ENCODE results near the gene AGFG2. TPM values are rescaled to one million over a fixed set of nuclear protein-coding genes. Genes with fewer than 3 reads are reported as not detected.

Gene AGFG2
- total and polyA plus RNA-seq, 8 donors = 7.9 to 154 (median 12.8) TPM

DNA sequence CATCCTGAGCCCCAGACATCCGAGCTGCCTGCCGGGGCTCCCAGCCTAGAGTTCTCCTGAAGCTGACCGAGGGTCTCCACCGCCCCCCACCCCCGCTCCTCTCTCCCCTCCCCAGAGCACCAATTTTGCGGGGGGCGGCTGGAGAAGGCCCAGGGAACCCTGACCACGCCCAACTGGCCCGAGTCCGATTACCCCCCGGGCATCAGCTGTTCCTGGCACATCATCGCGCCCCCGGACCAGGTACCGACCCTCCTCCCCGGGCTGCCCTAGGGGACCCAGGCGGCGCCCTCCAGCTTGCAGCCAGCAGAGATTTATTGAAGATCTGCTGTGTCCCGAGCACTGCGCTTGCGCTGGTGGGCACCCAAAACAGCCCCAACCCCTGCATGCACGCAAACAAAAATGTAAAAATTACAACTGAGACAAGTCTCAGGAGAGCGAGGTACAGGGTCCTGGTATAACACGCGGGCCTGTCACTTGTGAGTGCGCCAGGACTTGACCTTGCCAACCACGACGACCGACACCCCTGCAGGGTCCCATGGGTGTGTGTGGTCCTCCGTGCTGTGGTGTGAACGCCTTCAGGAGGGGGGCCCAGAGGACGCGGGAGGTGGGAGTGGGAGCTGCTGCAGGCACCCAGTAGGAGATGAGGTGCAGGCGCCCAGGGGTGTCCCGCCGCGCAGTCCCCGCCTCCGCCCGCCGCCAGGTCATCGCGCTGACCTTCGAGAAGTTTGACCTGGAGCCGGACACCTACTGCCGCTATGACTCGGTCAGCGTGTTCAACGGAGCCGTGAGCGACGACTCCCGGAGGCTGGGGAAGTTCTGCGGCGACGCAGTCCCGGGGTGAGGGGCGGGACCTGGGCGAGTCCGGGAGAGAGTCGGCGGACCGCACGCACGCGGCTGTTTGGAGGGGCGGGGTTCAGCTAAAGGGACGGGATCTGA is 66.2 kb downstream of the AGFG2 start:
- Histone ChIP-seq H3K9me3 (no peaks in the 10 kb centered on the region), H3K27ac (peak overlapping the region; percentile 71 to 89 (median 83)), H3K36me3 (no peaks in the 10 kb centered on the region), H3K27me3 (peaks cover 0 to 3% (median 0%) of the 10 kb centered on the region in 3 donors), H3K4me1 (peaks cover 23 to 42% (median 36%) of the 10 kb centered on the region in 4 donors), H3K4me3 (peak overlapping the region; percentile 61 to 86 (median 76))
- intact Hi-C loops (cut with DNase I; ENCODE audit: low total_unique reads) = no loop called here
- TF ChIP-seq POLR2A (IDR thresholded peaks at IDR 0.05) (no peak), POLR2AphosphoS5 (IDR thresholded peaks at IDR 0.05) (peak in 1 of 3 donors; percentile 10), EP300 (IDR thresholded peaks at IDR 0.05) (no peak)
- peak; percentile 68 to 80 for DNase-seq
- 5 to 23% (median 12%) methylated on average over 24 to 68 of the region's 68 CpGs for WGBS, 5 donors

- H3K4me3 ChIP-seq = no peak overlapping the region
- TF ChIP-seq POLR2AphosphoS5 (IDR thresholded peaks at IDR 0.05) (no peak), EP300 (IDR thresholded peaks at IDR 0.05) (no peak), CTCF (IDR thresholded peaks at IDR 0.05) (no peak), POLR2A (IDR thresholded peaks at IDR 0.05) (no peak)
- H3K27ac ChIP-seq = peak overlapping the region in 2 of 5 donors; percentile 13 to 89
- 87 to 93% (median 91%) methylated on average over 12 of the region's 12 CpGs for WGBS, 5 donors
- H3K36me3 ChIP-seq = no peaks in the 10 kb centered on the region
- intact Hi-C loops (cut with DNase I; ENCODE audit: low total_unique reads) = no loop called here
- peaks cover 23 to 45% (median 38%) of the 10 kb centered on the region in 4 donors for H3K4me1 ChIP-seq
- DNase-seq = no peak
- H3K27me3 ChIP-seq = peaks cover 0 to 3% (median 0%) of the 10 kb centered on the region in 3 donors
- H3K9me3 ChIP-seq = no peaks in the 10 kb centered on the region
These were observed 67.3 kb downstream of the AGFG2 start for GRCh38 chr7:100606313-100606712.

- H3K4me3 ChIP-seq = no peak overlapping the region
- intact Hi-C loops (cut with DNase I; ENCODE audit: low total_unique reads) = no loop called here
- peaks cover 0 to 3% (median 0%) of the 10 kb centered on the region in 3 donors for H3K27me3 ChIP-seq
- H3K9me3 ChIP-seq = no peaks in the 10 kb centered on the region
- TF ChIP-seq POLR2AphosphoS5 (IDR thresholded peaks at IDR 0.05) = no peak
- no peak for TF ChIP-seq CTCF (IDR thresholded peaks at IDR 0.05)
- no peak for TF ChIP-seq EP300 (IDR thresholded peaks at IDR 0.05)
- TF ChIP-seq POLR2A (IDR thresholded peaks at IDR 0.05) = no peak
- no peak for DNase-seq
- no peaks in the 10 kb centered on the region for H3K36me3 ChIP-seq
- 79 to 93% (median 89%) methylated on average over 8 of the region's 8 CpGs for WGBS, 5 donors
- H3K4me1 ChIP-seq = peaks cover 23 to 45% (median 39%) of the 10 kb centered on the region in 4 donors
- no peak overlapping the region for H3K27ac ChIP-seq
These were observed 68.1 kb downstream of the AGFG2 start for GRCh38 chr7:100607111-100607510.

DNA sequence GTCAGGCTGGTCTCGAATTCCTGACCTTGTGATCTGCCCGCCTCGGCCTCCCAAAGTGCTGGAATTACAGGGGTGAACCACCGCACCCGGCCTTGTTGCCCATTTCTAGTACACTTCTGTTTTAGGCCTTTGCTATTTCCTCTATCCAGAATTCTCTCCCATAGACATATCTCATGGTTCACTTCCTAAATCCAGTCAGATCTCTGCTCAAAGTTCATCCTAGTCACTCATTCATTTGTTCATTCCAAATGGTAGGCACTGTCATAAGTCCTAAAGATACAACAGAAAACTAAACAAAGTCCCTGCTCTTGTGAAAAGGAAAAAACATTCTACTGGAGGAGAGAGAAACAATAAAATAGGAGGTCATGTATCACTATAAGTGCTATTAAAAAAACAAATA is 71.0 kb downstream of the AGFG2 start:
- peaks cover 15 to 33% (median 30%) of the 10 kb centered on the region in 4 donors for H3K4me1 ChIP-seq
- H3K27ac ChIP-seq = no peak overlapping the region
- no peaks in the 10 kb centered on the region for H3K9me3 ChIP-seq
- H3K36me3 ChIP-seq = peaks cover 0 to 10% (median 4%) of the 10 kb centered on the region in 4 donors
- TF ChIP-seq EP300 (IDR thresholded peaks at IDR 0.05) (no peak), POLR2A (IDR thresholded peaks at IDR 0.05) (no peak), CTCF (IDR thresholded peaks at IDR 0.05) (no peak), POLR2AphosphoS5 (IDR thresholded peaks at IDR 0.05) (no peak)
- intact Hi-C loops (cut with DNase I; ENCODE audit: low total_unique reads) = no loop called here
- no peak for DNase-seq
- H3K4me3 ChIP-seq = no peak overlapping the region
- 89 to 95% (median 93%) methylated on average over 5 of the region's 5 CpGs for WGBS, 5 donors
- H3K27me3 ChIP-seq = peaks cover 0 to 2% (median 0%) of the 10 kb centered on the region in 3 donors

Data from stomach (tissue), 9 donors.